HCT116 (cell line): ENCODE measurements around the gene NHP2. TPM values are rescaled to one million over a fixed set of nuclear protein-coding genes. Genes with fewer than 3 reads are reported as not detected.

ENCODE experiments used
- ATAC-seq: fragments of 200-7000 bp; cut with Tn5 transposase; 2 replicates; pipeline ENCODE4 v1.9.1; 2020; ENCODE audit warnings: mild to moderate bottlenecking, moderate library complexity
- BruUV-seq: library from RNA; stranded (reverse); fragments of 400-500 nt; replicated peaks from 2 replicates; lab custom pipeline; 2021; lab: Mats Ljungman, UMichigan
- CTCF ChIA-PET: fragments of 300-600 bp; sonication (Branson Sonifier 250); formaldehyde crosslinking; loops from one replicate; lab custom pipeline; 2021; ENCODE audit warnings: antibody characterized with exemption; lab: Charles Lee
- POLR2A ChIA-PET: fragments of 300-600, 350-600 bp; sonication (Branson Sonifier 250); formaldehyde crosslinking; loops from one replicate; lab custom pipeline; 2021; ENCODE audit warnings: antibody characterized with exemption; lab: Charles Lee
- RAD21 ChIA-PET, 2 experiments: fragments of 300-600 bp; sonication (Branson Sonifier 250); formaldehyde crosslinking; loops; one replicate each; lab custom pipeline; 2023; ENCODE audit warnings: low total read pairs in 2 of 2; ENCODE audit not compliant: uncharacterized antibody in 2 of 2, unreplicated experiment in 2 of 2, low non-redundant PET in 1 of 2; lab: Charles Lee
- DNase-seq: peaks from one replicate; pipeline ENCODE4 v3.0.0-alpha.2; 2010; ENCODE audit warnings: low read depth, low spot score
- H2AFZ ChIP-seq: fragments of 200-600 bp; shearing (Covaris generic), sonication (generic); 2 replicates; pipeline ENCODE4 v1.6.1; 2017; ENCODE audit warnings: low read depth, mixed run types, mixed read lengths, antibody characterized with exemption, low read length; ENCODE audit not compliant: poor library complexity, severe bottlenecking
- H3K27ac ChIP-seq: 2 replicates; pipeline ENCODE4 v1.5.1; 2012; ENCODE audit warnings: low read depth, low read length
- H3K27me3 ChIP-seq: fragments of 200-600 bp; sonication (generic); 2 replicates; pipeline ENCODE4 v1.6.1; 2016; ENCODE audit warnings: mixed run types, low read length, mixed read lengths; ENCODE audit not compliant: insufficient read depth
- H3K36me3 ChIP-seq, 2 experiments: fragments of 200-500 bp in 1 of 2; fragments of 200-600 bp in 1 of 2; sonication (Bioruptor generic) in 1 of 2; sonication (generic) in 1 of 2; 2 replicates each; pipeline versions ENCODE4 v1.5.1 to v1.6.1; 2014 to 2016; ENCODE audit warnings: low read length in 2 of 2, inconsistent platforms in 1 of 2, mixed read lengths in 1 of 2, mixed run types in 1 of 2; ENCODE audit not compliant: insufficient read depth in 2 of 2, control insufficient read depth in 1 of 2
- H3K4me1 ChIP-seq, 2 experiments: fragments of 200-600 bp in 1 of 2; sonication (generic) in 1 of 2; 2 replicates each; pipeline versions ENCODE4 v1.5.1 to v1.6.1; 2012 to 2017; ENCODE audit warnings: low read length in 2 of 2, inconsistent platforms in 1 of 2, mild to moderate bottlenecking in 1 of 2, mixed read lengths in 1 of 2, mixed run types in 1 of 2, moderate library complexity in 1 of 2; ENCODE audit not compliant: insufficient read depth in 2 of 2, control insufficient read depth in 1 of 2
- H3K4me2 ChIP-seq: fragments of 200-600 bp; sonication (generic); 2 replicates; pipeline ENCODE4 v1.6.1; 2017; ENCODE audit warnings: mixed run types, low read length, mixed read lengths
- H3K4me3 ChIP-seq, 2 experiments: fragments of 200-600 bp in 1 of 2; sonication (generic) in 1 of 2; replicated peaks in 1 of 2; 2 replicates each; pipeline ENCODE4 v1.5.1; 2011 to 2016; ENCODE audit warnings: low read length in 2 of 2, control low read depth in 1 of 2, low read depth in 1 of 2, mild to moderate bottlenecking in 1 of 2, mixed read lengths in 1 of 2, mixed run types in 1 of 2
- H3K79me2 ChIP-seq: fragments of 200-600 bp; sonication (generic); 2 replicates; pipeline ENCODE4 v1.6.1; 2017; ENCODE audit warnings: mild to moderate bottlenecking, mixed run types, low read length, moderate library complexity, mixed read lengths; ENCODE audit not compliant: insufficient read depth
- H3K9ac ChIP-seq: fragments of 200-600 bp; sonication (generic); 2 replicates; pipeline ENCODE4 v1.6.1; 2016; ENCODE audit warnings: low read length, mixed read lengths
- H3K9me2 ChIP-seq: fragments of 200-600 bp; sonication (generic), shearing (Covaris generic); 2 replicates; pipeline ENCODE4 v1.6.1; 2017; ENCODE audit warnings: mixed run types, mild to moderate bottlenecking, moderate library complexity; ENCODE audit not compliant: insufficient read depth
- H3K9me3 ChIP-seq, 2 experiments: fragments of 200-500 bp in 1 of 2; fragments of 200-600 bp in 1 of 2; sonication (Bioruptor generic) in 1 of 2; sonication (generic) in 1 of 2; 2 replicates each; pipeline ENCODE4 v1.6.1; 2014 to 2017; ENCODE audit warnings: low read length in 2 of 2, mixed read lengths in 2 of 2, inconsistent platforms in 1 of 2, low read depth in 1 of 2, mild to moderate bottlenecking in 1 of 2, mixed run types in 1 of 2, moderate library complexity in 1 of 2; ENCODE audit not compliant: control insufficient read depth in 1 of 2, insufficient read depth in 1 of 2
- H4K20me1 ChIP-seq: fragments of 200-600 bp; sonication (generic), shearing (Covaris generic); 2 replicates; pipeline ENCODE4 v1.6.1; 2017; ENCODE audit warnings: mixed run types, mild to moderate bottlenecking, moderate library complexity; ENCODE audit not compliant: insufficient read depth
- CTCF ChIP-seq, 3 experiments: fragments of 200-600 bp in 1 of 3; sonication (generic) in 1 of 3; IDR thresholded peaks in 2 of 3; conservative IDR thresholded peaks in 1 of 3; 2 replicates each; pipeline ENCODE4 v1.5.1; 2012 to 2017; ENCODE audit warnings: low read depth in 2 of 3, low read length in 2 of 3, antibody characterized with exemption in 1 of 3, borderline replicate concordance in 1 of 3, control low read depth in 1 of 3, mild to moderate bottlenecking in 1 of 3, mixed read lengths in 1 of 3, mixed run types in 1 of 3, moderate library complexity in 1 of 3; ENCODE audit not compliant: insufficient read depth in 1 of 3
- MAX ChIP-seq: IDR thresholded peaks from 2 replicates; pipeline ENCODE4 v1.6.1; 2012
- ZBTB33 ChIP-seq: IDR thresholded peaks from 2 replicates; pipeline ENCODE4 v1.6.1; 2011; ENCODE audit warnings: mild to moderate bottlenecking, low read length, moderate library complexity; ENCODE audit not compliant: insufficient replicate concordance; ENCODE audit errors: extremely low read depth
- intact Hi-C: fragments of 100-400 bp; cut with micrococcal nuclease; formaldehyde crosslinking; loops from 2 replicates; pipeline ENCODE4 v1.10.0; 2022
- total RNA-seq: library from RNA; stranded (reverse); gene quantifications from one replicate; pipeline ENCODE4 v1.2.1, GENCODE V29; 2021; ENCODE audit not compliant: unreplicated experiment

NHP2 gene
- total RNA-seq, 1 experiment from 2014 or later, result 260 TPM

- Histone ChIP-seq H3K9me3 (no peaks in the 10 kb centered on the region), H3K4me1 (peaks cover 14 to 27% of the 10 kb centered on the region in 2 experiments; a peak in 3 of 4 replicates), H3K27me3 (no peaks in the 10 kb centered on the region), H3K9ac (no peak overlapping the region), H3K36me3 (peaks cover 27 to 45% of the 10 kb centered on the region in 2 experiments; a peak in 3 of 4 replicates), H4K20me1 (no peaks in the 10 kb centered on the region), H3K27ac (no peak overlapping the region), H3K79me2 (peaks cover 33% of the 10 kb centered on the region), H3K9me2 (no peaks in the 10 kb centered on the region), H3K4me3 (no peak overlapping the region), H2AFZ (no peak overlapping the region), H3K4me2 (no peak overlapping the region)
- intact Hi-C loops, result loop anchor here (5.0 kb wide), 1 partner anchor 549 kb away; the partner anchor contains the start of gene B4GALT7
- DNase-seq, result no peak
- ChIA-PET RAD21 (no interaction called here), POLR2A (no interaction called here), CTCF (interaction anchor here (10.8 kb wide), 1 partner anchor 75 kb away, joined by 98 read pairs; no protein-coding TSS in a partner anchor)
- ATAC-seq, result no peak
- BruUV-seq, result no TSS peak
- TF ChIP-seq MAX (no peak), ZBTB33 (no peak), CTCF (IDR thresholded peaks at IDR 0.05 in 2 of 3, conservative IDR thresholded peaks at IDR 0.05 in 1 of 3; ENCODE audit: borderline replicate concordance in 1 of 3, insufficient read depth in 1 of 3, low read depth in 2 of 3, low read length in 2 of 3) (peak in 1 of 3 experiments; percentile 24; a peak in 1 of 6 replicates)
Observed at GRCh38 chr5:178150977-178151734, 2.5 kb downstream of the NHP2 start.
